CD4-positive, alpha-beta T cell (primary cell): ENCODE measurements around the gene SERGEF. TPM values are rescaled to one million over a fixed set of nuclear protein-coding genes. Genes with fewer than 3 reads are reported as not detected.
"Not testable (repeated sequence)": the region's sequence is repeated elsewhere in the genome, so short reads cannot be mapped to it uniquely, and the experiment has no call there.

ENCODE experiments used
- ATAC-seq: fragments of 200-7000 bp; cut with Tn5 transposase; one replicate; pipeline ENCODE4 v1.10.0; 2022; ENCODE audit warnings: mild to moderate bottlenecking; ENCODE audit not compliant: poor library complexity
- CTCF ChIA-PET: fragments of 350-600 bp; sonication (Branson Sonifier 250); formaldehyde crosslinking; loops from one replicate; lab custom pipeline; 2021; ENCODE audit warnings: antibody characterized with exemption, inconsistent platforms; lab: Charles Lee
- POLR2A ChIA-PET: fragments of 350-600 bp; sonication (Branson Sonifier 250); formaldehyde crosslinking; loops from one replicate; lab custom pipeline; 2021; ENCODE audit warnings: antibody characterized with exemption, inconsistent platforms; lab: Charles Lee
- DNase-seq, 14 experiments: peaks; one replicate each; pipeline ENCODE4 v3.0.0-alpha.2; 2013 to 2020; ENCODE audit warnings: mixed read lengths in 2 of 14
- H3K27ac ChIP-seq, 2 donors: one replicate each; pipeline versions ENCODE4 v1.5.1 to v1.7.0; 2013; ENCODE audit warnings: low read length in 2 of 2, low read depth in 1 of 2, mild to moderate bottlenecking in 1 of 2
- H3K27me3 ChIP-seq, 2 experiments: 1 replicate in 1 of 2; 2 replicates in 1 of 2; pipeline versions ENCODE4 v1.6.1 to v1.7.0; 2013; ENCODE audit warnings: low read length in 2 of 2, control low read depth in 1 of 2, mild to moderate bottlenecking in 1 of 2, moderate library complexity in 1 of 2; ENCODE audit not compliant: insufficient read depth in 2 of 2, control insufficient read depth in 1 of 2
- H3K36me3 ChIP-seq: one replicate; pipeline ENCODE4 v1.6.1; 2013; ENCODE audit warnings: low read length, control low read depth; ENCODE audit not compliant: insufficient read depth
- H3K4me1 ChIP-seq: one replicate; pipeline ENCODE4 v1.6.1; 2013; ENCODE audit warnings: low read length, control low read depth; ENCODE audit not compliant: insufficient read depth
- H3K4me3 ChIP-seq: one replicate; pipeline ENCODE4 v1.5.1; 2013; ENCODE audit warnings: mild to moderate bottlenecking, low read length, moderate library complexity
- H3K9me3 ChIP-seq, 2 experiments: 1 replicate in 1 of 2; 2 replicates in 1 of 2; pipeline versions ENCODE4 v1.6.1 to v1.7.0; 2013; ENCODE audit warnings: low read length in 2 of 2, mild to moderate bottlenecking in 2 of 2, control low read depth in 1 of 2, moderate library complexity in 1 of 2; ENCODE audit not compliant: control insufficient read depth in 1 of 2, insufficient read depth in 1 of 2
- H3K27ac Mint-ChIP-seq: one replicate; pipeline ENCODE4 v1.8.0; 2020; ENCODE audit warnings: mixed read lengths
- H3K27me3 Mint-ChIP-seq: one replicate; pipeline ENCODE4 v1.8.0; 2021; ENCODE audit warnings: mixed read lengths
- H3K36me3 Mint-ChIP-seq: one replicate; pipeline ENCODE4 v1.8.0; 2021; ENCODE audit warnings: low read depth, mixed read lengths
- H3K4me1 Mint-ChIP-seq: one replicate; pipeline ENCODE4 v1.8.0; 2021; ENCODE audit warnings: low read depth, mixed read lengths
- H3K4me3 Mint-ChIP-seq: one replicate; pipeline ENCODE4 v1.8.0; 2020; ENCODE audit warnings: mild to moderate bottlenecking, mixed read lengths
- H3K9me3 Mint-ChIP-seq: one replicate; pipeline ENCODE4 v1.8.0; 2020; ENCODE audit warnings: mixed read lengths
- CTCF ChIP-seq: fragments of 200-600 bp; IDR thresholded peaks from one replicate; pipeline ENCODE4 v1.8.0; 2022; ENCODE audit warnings: antibody characterized with exemption, mild to moderate bottlenecking
- intact Hi-C, 2 experiments: fragments of 100-400 bp; cut with DNase I in 1 of 2; cut with micrococcal nuclease in 1 of 2; formaldehyde crosslinking; loops; one replicate each; pipeline versions ENCODE4 v1.15.1 to v1.9.0; 2023 to 2025; cut with DNase I, micrococcal nuclease
- total RNA-seq, 174 experiments: library from RNA in 2 of 174; stranded (reverse) in 2 of 174; gene quantifications; one replicate each; pipeline ENCODE4 v1.2.3 and lab custom pipeline; 2021 to 2026

The SERGEF gene
- total RNA-seq, 2 experiments from 2014 or later = 35.2 to 37.1 TPM

- CTCF ChIA-PET = no interaction called here
Observed at GRCh38 chr11:17898782-17899181, 114.1 kb downstream of the SERGEF start.

GRCh38 chr11:17898071-17898470 lies 114.8 kb downstream of the SERGEF start:
- Histone ChIP-seq H3K9me3 (no peaks in the 10 kb centered on the region), H3K36me3 (peaks cover 9% of the 10 kb centered on the region), H3K4me1 (no peaks in the 10 kb centered on the region), H3K27me3 (no peaks in the 10 kb centered on the region), H3K27ac (no peak overlapping the region), H3K4me3 (no peak overlapping the region)
- DNase-seq = no peak
- intact Hi-C loops = no loop called here
- no peak for TF ChIP-seq CTCF
- no peak overlapping the region for H3K4me3 Mint-ChIP-seq
- no peaks in the 10 kb centered on the region for H3K27me3 Mint-ChIP-seq
- H3K9me3 Mint-ChIP-seq = no peaks in the 10 kb centered on the region
- H3K4me1 Mint-ChIP-seq = no peaks in the 10 kb centered on the region
- peaks cover 44% of the 10 kb centered on the region for H3K36me3 Mint-ChIP-seq
- CTCF ChIA-PET = no interaction called here
- no peak overlapping the region for H3K27ac Mint-ChIP-seq
- POLR2A ChIA-PET = no interaction called here
- no peak for ATAC-seq

More at GRCh38 chr11:17898782-17899181, 114.1 kb downstream of the SERGEF start:
- H3K27me3 ChIP-seq = no peaks in the 10 kb centered on the region
- Mint-ChIP-seq H3K9me3 (no peaks in the 10 kb centered on the region), H3K4me1 (no peaks in the 10 kb centered on the region), H3K4me3 (no peak overlapping the region), H3K36me3 (peaks cover 44% of the 10 kb centered on the region), H3K27ac (no peak overlapping the region), H3K27me3 (no peaks in the 10 kb centered on the region)
- no peak overlapping the region for H3K4me3 ChIP-seq
- H3K4me1 ChIP-seq = no peaks in the 10 kb centered on the region
- no peak for ATAC-seq
- no peaks in the 10 kb centered on the region for H3K9me3 ChIP-seq
- H3K27ac ChIP-seq = no peak overlapping the region
- peaks cover 3% of the 10 kb centered on the region for H3K36me3 ChIP-seq
- no peak for DNase-seq
- POLR2A ChIA-PET = no interaction called here
- TF ChIP-seq CTCF = no peak
- intact Hi-C loops = no loop called here

GRCh38 chr11:17897495-17897894 lies 115.4 kb downstream of the SERGEF start:
- no peaks in the 10 kb centered on the region for H3K27me3 ChIP-seq
- CTCF ChIA-PET = no interaction called here
- peaks cover 46% of the 10 kb centered on the region for H3K36me3 Mint-ChIP-seq
- TF ChIP-seq CTCF = no peak
- no peak overlapping the region for H3K4me3 ChIP-seq
- no peaks in the 10 kb centered on the region for H3K9me3 Mint-ChIP-seq
- no peak for DNase-seq
- H3K4me1 ChIP-seq = no peaks in the 10 kb centered on the region
- peaks cover 15% of the 10 kb centered on the region for H3K36me3 ChIP-seq
- H3K27ac ChIP-seq = no peak overlapping the region
- intact Hi-C loops = no loop called here
- POLR2A ChIA-PET = no interaction called here
- no peak overlapping the region for H3K27ac Mint-ChIP-seq
- no peaks in the 10 kb centered on the region for H3K9me3 ChIP-seq
- H3K4me1 Mint-ChIP-seq = no peaks in the 10 kb centered on the region
- no peak for ATAC-seq
- H3K27me3 Mint-ChIP-seq = no peaks in the 10 kb centered on the region
- no peak overlapping the region for H3K4me3 Mint-ChIP-seq

- POLR2A ChIA-PET = not testable (repeated sequence)
Observed at GRCh38 chr11:17896496-17897151, 116.2 kb downstream of the SERGEF start.

More at GRCh38 chr11:17896496-17897151, 116.2 kb downstream of the SERGEF start:
- H3K27ac Mint-ChIP-seq, intact Hi-C loops, H3K4me1 Mint-ChIP-seq, DNase-seq, H3K4me3 Mint-ChIP-seq, ATAC-seq, H3K4me3 ChIP-seq, H3K4me1 ChIP-seq, H3K27ac ChIP-seq, H3K27me3 Mint-ChIP-seq, H3K27me3 ChIP-seq, H3K9me3 Mint-ChIP-seq, H3K9me3 ChIP-seq: not testable (repeated sequence)
- peaks cover 17% of the 10 kb centered on the region for H3K36me3 ChIP-seq
- CTCF ChIA-PET = interaction anchor here (0.8 kb wide), 1 partner anchor 981 kb away, joined by 3 read pairs; no protein-coding TSS in a partner anchor
- peaks cover 45% of the 10 kb centered on the region for H3K36me3 Mint-ChIP-seq
